Glutamatergic neuron (in vitro differentiated cells): ENCODE data around the gene TFCP2. TPM values are rescaled to one million over a fixed set of nuclear protein-coding genes. Genes with fewer than 3 reads are reported as not detected.

Source experiments
- DNase-seq: peaks from one replicate; pipeline ENCODE4 v3.0.0; 2022
- H3K27ac Mint-ChIP-seq: one replicate; pipeline ENCODE4 v1.8.0; 2020; ENCODE audit warnings: mild to moderate bottlenecking, mixed read lengths, inconsistent platforms; ENCODE audit not compliant: unreplicated experiment
- H3K27me3 Mint-ChIP-seq: one replicate; pipeline ENCODE4 v1.8.0; 2020; ENCODE audit warnings: mild to moderate bottlenecking, moderate library complexity, mixed read lengths, inconsistent platforms; ENCODE audit not compliant: unreplicated experiment
- H3K36me3 Mint-ChIP-seq: one replicate; pipeline ENCODE4 v1.8.0; 2020; ENCODE audit warnings: mild to moderate bottlenecking, mixed read lengths, inconsistent platforms; ENCODE audit not compliant: unreplicated experiment
- H3K4me1 Mint-ChIP-seq: one replicate; pipeline ENCODE4 v1.8.0; 2020; ENCODE audit warnings: mild to moderate bottlenecking, low read depth, mixed read lengths, inconsistent platforms; ENCODE audit not compliant: unreplicated experiment
- H3K4me3 Mint-ChIP-seq: one replicate; pipeline ENCODE4 v1.8.0; 2020; ENCODE audit warnings: mild to moderate bottlenecking, mixed read lengths, inconsistent platforms; ENCODE audit not compliant: unreplicated experiment
- H3K9me3 Mint-ChIP-seq: one replicate; pipeline ENCODE4 v1.8.0; 2020; ENCODE audit warnings: mild to moderate bottlenecking, moderate library complexity, mixed read lengths, inconsistent platforms; ENCODE audit not compliant: unreplicated experiment
- CTCF ChIP-seq: fragments of 200-600 bp; sonication (generic); IDR thresholded peaks from one replicate; pipeline ENCODE4 v1.5.0; 2021; ENCODE audit not compliant: partially characterized antibody, unreplicated experiment
- total RNA-seq: library from RNA; stranded (reverse); fragmentation: NEBNext Ultra II Directional; extraction: Animal tissue kit (Norgen Biotek cat#: 25700); gene quantifications from one replicate; pipeline ENCODE4 v1.2.1, GENCODE V29; 2021; ENCODE audit not compliant: unreplicated experiment

The TFCP2 gene
- total RNA-seq, 1 donor from 2014 or later: 21.7 TPM

GRCh38 chr12:51217968-51218606 lies 45.2 kb upstream of the TFCP2 start, which contains the start of gene POU6F1:
TSS of gene POU6F1 (minus strand) at chr12:51218062. CDS start at chr12:51206836, 11,226 bp downstream.
- peak; percentile 70 for TF ChIP-seq CTCF
- Mint-ChIP-seq H3K4me3 (peak within 1 kb of the TSS; percentile 80), H3K9me3 (peaks cover 2% of the 10 kb centered on the region), H3K27ac (peak within 1 kb of the TSS; percentile 33), H3K36me3 (no peaks in the 10 kb centered on the region), H3K4me1 (peaks cover 9% of the 10 kb centered on the region), H3K27me3 (peaks cover 2% of the 10 kb centered on the region)
- DNase-seq: peak; percentile 77

GRCh38 chr12:51217133-51217967 lies 44.4 kb upstream of the TFCP2 start:
- H3K4me3 Mint-ChIP-seq: peak overlapping the region; percentile 70
- TF ChIP-seq CTCF: no peak
- H3K9me3 Mint-ChIP-seq: peaks cover 2% of the 10 kb centered on the region
- H3K27me3 Mint-ChIP-seq: peaks cover 2% of the 10 kb centered on the region
- peak overlapping the region; percentile 33 for H3K27ac Mint-ChIP-seq
- peak; percentile 75 for DNase-seq
- H3K4me1 Mint-ChIP-seq: peaks cover 9% of the 10 kb centered on the region
- H3K36me3 Mint-ChIP-seq: no peaks in the 10 kb centered on the region

GRCh38 chr12:51216642-51217041 lies 43.7 kb upstream of the TFCP2 start:
- peak overlapping the region; percentile 64 for H3K4me3 Mint-ChIP-seq
- no peak overlapping the region for H3K27ac Mint-ChIP-seq
- DNase-seq: no peak
- H3K27me3 Mint-ChIP-seq: peaks cover 2% of the 10 kb centered on the region
- peaks cover 2% of the 10 kb centered on the region for H3K9me3 Mint-ChIP-seq
- TF ChIP-seq CTCF: no peak
- peaks cover 9% of the 10 kb centered on the region for H3K4me1 Mint-ChIP-seq
- H3K36me3 Mint-ChIP-seq: no peaks in the 10 kb centered on the region

- peaks cover 2% of the 10 kb centered on the region for H3K27me3 Mint-ChIP-seq
- H3K9me3 Mint-ChIP-seq: peaks cover 2% of the 10 kb centered on the region
- DNase-seq: no peak
- H3K27ac Mint-ChIP-seq: no peak overlapping the region
- no peaks in the 10 kb centered on the region for H3K36me3 Mint-ChIP-seq
- peaks cover 9% of the 10 kb centered on the region for H3K4me1 Mint-ChIP-seq
- no peak overlapping the region for H3K4me3 Mint-ChIP-seq
- no peak for TF ChIP-seq CTCF
These were observed 42.0 kb upstream of the TFCP2 start for GRCh38 chr12:51214895-51215294.
